LoVo (cell line): ENCODE measurements around the gene NCAPH2.

Experiments used
- DNase-seq: peaks from one replicate; pipeline ENCODE4 v3.0.0-alpha.2; 2016; ENCODE audit warnings: low spot score

The NCAPH2 gene

DNA sequence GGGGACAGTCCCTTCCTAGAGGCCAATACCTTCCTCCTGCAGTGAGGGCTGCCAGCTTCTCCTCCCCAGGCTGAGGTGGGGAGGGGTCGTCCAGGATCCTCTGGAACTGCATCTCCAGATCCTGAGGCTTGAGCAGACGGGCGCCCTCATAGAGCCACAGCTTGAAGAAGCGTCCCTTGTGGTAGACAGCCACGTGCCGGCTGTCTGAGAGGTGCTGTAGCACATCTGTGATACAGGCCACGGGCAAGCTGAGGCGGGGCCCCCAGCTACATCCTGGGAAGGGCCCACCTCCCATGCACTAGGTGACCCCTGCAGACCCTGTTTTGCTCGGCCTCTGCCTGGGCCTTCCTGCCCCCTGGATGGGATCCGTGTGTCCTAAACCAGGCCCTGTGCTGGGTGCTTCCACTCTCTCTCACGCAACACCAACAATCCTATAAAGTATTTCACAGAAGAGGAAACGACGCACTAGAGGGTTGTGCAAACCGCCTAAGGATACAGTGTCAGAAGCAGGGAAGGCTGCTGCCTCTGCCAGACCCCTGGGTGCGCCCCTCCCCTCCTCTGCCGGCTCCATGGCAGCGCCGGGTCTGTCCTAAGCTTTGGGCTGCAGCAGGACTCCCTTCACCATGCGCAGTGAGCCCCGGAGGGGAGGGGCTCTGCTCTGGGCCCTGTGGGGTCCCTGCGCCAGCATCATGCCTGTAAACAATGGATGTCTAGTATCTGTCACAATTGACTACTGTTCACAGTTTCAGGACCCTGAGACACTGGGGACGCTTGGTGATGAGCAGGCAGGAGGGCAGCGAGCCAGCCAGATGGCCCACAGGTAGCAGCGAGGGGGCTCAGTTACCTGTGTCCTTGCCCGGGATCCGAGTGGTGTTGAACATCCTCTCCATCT lies 65.7 kb downstream of the NCAPH2 start:
- DNase-seq: no peak

DNA sequence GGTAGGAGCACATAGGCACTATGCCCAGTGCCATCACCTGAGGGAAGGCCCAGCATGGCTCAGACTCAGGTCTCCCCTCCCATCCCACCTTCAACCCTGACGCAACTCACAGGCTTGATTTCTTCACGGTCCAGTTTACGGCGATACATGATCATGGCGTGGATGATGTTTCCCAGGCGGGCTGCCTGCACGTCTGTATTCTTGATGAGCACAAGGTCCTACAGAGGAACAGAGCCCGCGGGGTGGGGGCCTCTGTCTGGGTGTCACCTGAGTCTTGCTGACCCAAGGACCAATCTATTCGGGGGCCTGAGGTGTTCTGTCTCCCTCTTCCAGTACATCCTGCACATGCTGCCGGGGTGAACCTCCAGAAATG lies 66.3 kb downstream of the NCAPH2 start:
- no peak for DNase-seq
